Keratinocyte (primary cell): ENCODE results near the gene TGDS.
"Not testable (repeated sequence)": the region's sequence is repeated elsewhere in the genome, so short reads cannot be mapped to it uniquely, and the experiment has no call there.

Experiments used
- CTCF ChIP-seq, 3 experiments: IDR thresholded peaks in 1 of 3; conservative IDR thresholded peaks in 1 of 3; optimal IDR thresholded peaks in 1 of 3; 2 replicates in 2 of 3; 3 replicates in 1 of 3; pipeline versions ENCODE3 to v1.5.1; 2011; ENCODE audit warnings: low read length in 3 of 3, mild to moderate bottlenecking in 3 of 3, moderate library complexity in 2 of 3, control low read depth in 1 of 3, inconsistent platforms in 1 of 3; ENCODE audit not compliant: insufficient read depth in 2 of 3; ENCODE audit errors: extremely low read depth in 1 of 3
- EZH2 ChIP-seq: IDR thresholded peaks from one replicate; pipeline ENCODE4 v1.6.1; 2012; ENCODE audit warnings: inconsistent platforms, mild to moderate bottlenecking, low read length, moderate library complexity

- not testable (repeated sequence) for TF ChIP-seq CTCF (optimal IDR thresholded peaks at IDR 0.05 in 1 of 3, IDR thresholded peaks at IDR 0.05 in 1 of 3, conservative IDR thresholded peaks at IDR 0.05 in 1 of 3; ENCODE audit: extremely low read depth in 1 of 3, insufficient read depth in 2 of 3, low read length in 3 of 3); EZH2
These were observed 41.7 kb upstream of the TGDS start for GRCh38 chr13:94637677-94638076.
